Measurements from ENCODE around the gene RRAGC. TPM values are rescaled to one million over a fixed set of nuclear protein-coding genes. Genes with fewer than 3 reads are reported as not detected.
A peak's percentile ranks its signal among the peaks of the same experiment; 100 is the strongest.
"Not testable (repeated sequence)": the region's sequence is repeated elsewhere in the genome, so short reads cannot be mapped to it uniquely, and the experiment has no call there.

The RRAGC gene
- total RNA-seq, 1 donor from 2014 or later = 32.7 TPM

DNA sequence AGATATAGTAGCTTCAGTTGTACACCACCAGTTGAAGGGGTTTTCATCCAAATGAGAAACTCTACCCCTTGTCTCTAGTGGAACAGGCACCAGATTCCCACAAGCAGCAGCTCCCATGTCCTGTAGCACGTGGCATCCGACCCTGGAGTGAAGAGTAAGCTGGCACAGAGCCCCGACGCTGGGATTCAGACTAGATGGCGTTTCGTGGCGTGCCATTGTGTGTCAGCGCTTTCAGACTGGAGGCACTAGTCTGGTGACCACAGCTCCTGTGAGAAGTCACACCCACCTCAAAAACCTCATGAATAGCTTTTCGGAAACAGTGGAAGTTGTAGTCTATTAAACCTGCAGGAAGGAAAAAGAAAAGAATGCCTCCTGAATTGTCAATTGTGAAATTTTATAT, 20.2 kb downstream of the RRAGC start:
- TF ChIP-seq CTCF (IDR thresholded peaks at IDR 0.05) = no peak
- ATAC-seq = no peak
- DNase-seq = no peak
- Histone ChIP-seq H3K9me3 (no peaks in the 10 kb centered on the region), H3K27ac (no peak overlapping the region), H3K4me1 (peaks cover 6% of the 10 kb centered on the region), H3K36me3 (peaks cover 66% of the 10 kb centered on the region), H3K4me3 (no peak overlapping the region), H3K27me3 (no peaks in the 10 kb centered on the region)
- intact Hi-C loops (cut with DNase I) = loop anchor here (10.0 kb wide), 1 partner anchor 815 kb away; no protein-coding TSS in a partner anchor

GRCh38 chr1:38836316-38836715, 23.3 kb downstream of the RRAGC start:
- DNase-seq, H3K9me3 ChIP-seq, H3K27ac ChIP-seq, ATAC-seq, H3K27me3 ChIP-seq, H3K4me3 ChIP-seq, H3K4me1 ChIP-seq: not testable (repeated sequence)
- intact Hi-C loops (cut with DNase I) = loop anchor here (10.0 kb wide), 1 partner anchor 812 kb away; no protein-coding TSS in a partner anchor
- H3K36me3 ChIP-seq = peaks cover 35% of the 10 kb centered on the region

DNA sequence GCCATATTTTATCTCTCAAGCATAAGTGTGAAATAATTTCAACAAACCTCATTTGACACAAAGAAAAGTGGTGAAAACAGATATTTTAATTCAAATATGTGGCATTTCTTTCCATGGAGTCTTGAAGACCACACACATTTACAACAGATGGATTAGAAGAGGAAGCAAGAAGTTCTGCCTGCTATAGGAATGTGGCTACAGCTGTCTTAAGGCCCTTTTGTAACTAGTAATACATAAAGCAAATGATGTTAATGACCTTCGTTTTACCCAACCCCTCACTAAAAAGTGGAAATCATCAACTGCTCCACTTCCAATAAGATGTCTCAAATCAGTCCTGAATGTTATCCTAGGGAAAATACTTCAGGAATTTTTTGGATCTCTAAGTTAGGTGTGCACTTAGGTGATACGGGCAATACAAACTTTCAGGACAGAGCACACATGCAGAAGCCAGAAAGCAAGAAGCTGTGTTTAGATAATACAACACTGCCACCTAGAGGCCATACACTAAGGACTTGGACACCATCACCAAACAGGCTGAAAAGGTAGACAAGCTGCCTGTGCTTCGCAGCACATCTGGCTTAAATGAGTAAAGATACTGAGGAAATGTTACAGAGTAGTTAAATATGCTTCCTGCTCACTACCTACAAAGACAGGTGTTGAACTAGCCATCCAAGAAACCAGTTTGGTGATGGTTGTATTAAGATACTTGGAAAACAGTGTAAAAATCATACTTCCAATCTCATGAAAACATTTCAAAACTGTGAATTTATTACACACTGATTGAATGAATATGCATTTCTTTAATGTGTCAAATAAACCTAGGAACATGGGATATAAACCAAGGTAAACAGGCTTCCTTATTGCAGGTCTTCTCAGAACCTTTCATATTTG, 24.4 kb downstream of the RRAGC start:
- intact Hi-C loops (cut with DNase I) = loop anchor here (10.0 kb wide), 1 partner anchor 810 kb away; no protein-coding TSS in a partner anchor
- Histone ChIP-seq H3K36me3 (peaks cover 30% of the 10 kb centered on the region), H3K4me3 (no peak overlapping the region), H3K27me3 (no peaks in the 10 kb centered on the region), H3K9me3 (no peaks in the 10 kb centered on the region), H3K4me1 (peaks cover 2% of the 10 kb centered on the region), H3K27ac (no peak overlapping the region)
- ATAC-seq = peak; percentile 96
- TF ChIP-seq CTCF (IDR thresholded peaks at IDR 0.05) = peak; percentile 83
- no peak for DNase-seq

DNA sequence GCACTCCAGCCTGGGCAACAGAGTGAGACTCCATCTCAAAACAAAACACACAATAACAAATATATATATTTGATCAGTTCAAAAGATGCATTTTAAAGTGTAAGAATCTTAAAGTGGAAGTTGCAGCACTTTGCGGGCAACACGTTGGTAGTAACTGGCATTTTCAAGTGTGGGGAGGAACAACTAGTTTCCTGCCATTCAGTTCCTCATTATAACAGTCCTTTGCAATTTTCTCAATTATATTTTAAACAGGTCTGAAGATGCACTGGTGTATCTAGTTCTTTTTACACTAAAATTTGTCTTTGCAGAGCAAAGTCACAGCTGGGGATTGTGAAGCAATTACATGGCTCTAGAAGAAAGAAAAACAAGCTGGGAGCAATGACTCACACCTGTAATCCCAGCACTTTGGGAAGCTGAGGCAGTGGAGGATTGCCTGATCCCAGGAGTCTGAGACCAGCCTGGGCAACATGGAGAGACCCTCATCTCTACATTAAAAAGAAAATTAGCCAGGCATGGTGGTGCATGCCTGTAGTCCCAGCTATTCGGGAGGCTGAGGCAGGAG, 25.3 kb downstream of the RRAGC start:
- ATAC-seq (peak; percentile 44), DNase-seq (no peak)
- intact Hi-C loops (cut with DNase I) = loop anchor here (10.0 kb wide), 1 partner anchor 810 kb away; no protein-coding TSS in a partner anchor
- Histone ChIP-seq H3K4me1 (no peaks in the 10 kb centered on the region), H3K9me3 (no peaks in the 10 kb centered on the region), H3K4me3 (no peak overlapping the region), H3K27me3 (no peaks in the 10 kb centered on the region), H3K27ac (no peak overlapping the region), H3K36me3 (peaks cover 24% of the 10 kb centered on the region)
- no peak for TF ChIP-seq CTCF (IDR thresholded peaks at IDR 0.05)

GRCh38 chr1:38833146-38833545, 26.4 kb downstream of the RRAGC start:
- intact Hi-C loops (cut with DNase I) = loop anchor here (10.0 kb wide), 1 partner anchor 808 kb away; no protein-coding TSS in a partner anchor
- DNase-seq (no peak), ATAC-seq (peak; percentile 20)
- Histone ChIP-seq H3K4me1 (no peaks in the 10 kb centered on the region), H3K27me3 (no peaks in the 10 kb centered on the region), H3K36me3 (peaks cover 13% of the 10 kb centered on the region), H3K4me3 (no peak overlapping the region), H3K9me3 (no peaks in the 10 kb centered on the region), H3K27ac (no peak overlapping the region)
- no peak for TF ChIP-seq CTCF (IDR thresholded peaks at IDR 0.05)

DNA sequence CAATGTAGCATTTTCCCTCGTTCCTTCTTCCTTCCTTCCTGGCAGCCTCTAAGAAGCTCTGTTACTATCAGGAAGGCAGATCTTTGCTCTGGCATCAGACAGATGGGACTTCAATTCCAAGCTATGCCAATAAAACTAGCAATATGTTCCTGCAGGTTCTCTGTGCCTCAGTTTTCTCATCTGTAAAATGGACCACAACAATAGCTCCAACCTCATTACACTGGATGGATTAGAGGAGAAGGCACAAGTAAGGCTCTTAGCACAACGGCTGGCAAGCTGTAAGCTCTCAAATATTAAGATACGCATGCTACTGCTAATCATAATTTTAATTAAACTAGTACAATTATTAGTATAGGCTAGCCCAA, 27.2 kb downstream of the RRAGC start:
- Histone ChIP-seq H3K9me3 (no peaks in the 10 kb centered on the region), H3K27ac (no peak overlapping the region), H3K27me3 (peaks cover 5% of the 10 kb centered on the region), H3K4me1 (no peaks in the 10 kb centered on the region), H3K4me3 (no peak overlapping the region), H3K36me3 (peaks cover 5% of the 10 kb centered on the region)
- no peak for TF ChIP-seq CTCF (IDR thresholded peaks at IDR 0.05)
- DNase-seq (no peak), ATAC-seq (no peak)
- intact Hi-C loops (cut with DNase I) = loop anchor here (10.0 kb wide), 1 partner anchor 808 kb away; no protein-coding TSS in a partner anchor
